TTC549 (cell line): Measurements from ENCODE around the gene SLC8A1.
"Not testable (repeated sequence)": the region's sequence is repeated elsewhere in the genome, so short reads cannot be mapped to it uniquely, and the experiment has no call there.

Experiments used
- FAIRE-seq: peaks from 2 replicates; lab custom pipeline; 2012; peaks lifted over from hg19 to GRCh38; lab: Jason Lieb, UNC

Gene SLC8A1

DNA sequence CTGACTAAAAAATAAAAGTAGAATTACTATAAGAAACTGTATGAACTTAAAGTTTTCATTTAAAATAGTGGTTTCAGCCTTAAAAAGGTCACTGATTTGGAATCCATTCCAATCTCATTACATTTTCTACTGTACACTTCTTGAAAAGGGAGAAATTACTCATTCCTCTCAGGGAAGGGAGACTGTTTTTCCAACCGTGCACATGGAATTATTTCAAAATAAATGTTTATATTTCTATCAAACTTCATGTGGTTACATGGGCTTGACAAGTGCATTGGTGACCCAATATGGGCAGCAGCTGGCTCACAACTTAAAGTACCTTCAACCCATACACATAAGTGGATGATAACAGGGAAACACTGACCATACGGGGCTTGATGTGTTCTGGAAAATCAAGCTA lies 348.3 kb downstream of the SLC8A1 start:
- FAIRE-seq = no peak

DNA sequence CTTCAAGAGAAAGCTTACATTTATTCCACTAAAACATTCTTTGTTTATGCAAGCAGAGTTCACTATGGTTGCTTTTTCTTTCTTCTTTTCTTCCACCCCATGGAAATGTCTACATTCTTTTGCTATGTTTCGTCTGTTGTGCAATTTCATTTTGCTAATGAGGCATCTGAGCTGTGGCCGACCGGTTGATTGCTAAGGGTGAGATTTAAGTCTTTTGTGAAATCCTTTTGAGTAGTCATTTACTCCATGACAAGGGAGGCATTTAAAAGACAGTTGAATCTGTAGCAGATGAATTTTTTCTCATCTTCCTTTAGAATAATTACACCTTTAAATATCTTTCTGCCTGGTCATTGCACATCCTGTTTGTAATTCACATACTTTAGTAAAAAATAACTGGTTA lies 348.7 kb downstream of the SLC8A1 start:
- FAIRE-seq = no peak

DNA sequence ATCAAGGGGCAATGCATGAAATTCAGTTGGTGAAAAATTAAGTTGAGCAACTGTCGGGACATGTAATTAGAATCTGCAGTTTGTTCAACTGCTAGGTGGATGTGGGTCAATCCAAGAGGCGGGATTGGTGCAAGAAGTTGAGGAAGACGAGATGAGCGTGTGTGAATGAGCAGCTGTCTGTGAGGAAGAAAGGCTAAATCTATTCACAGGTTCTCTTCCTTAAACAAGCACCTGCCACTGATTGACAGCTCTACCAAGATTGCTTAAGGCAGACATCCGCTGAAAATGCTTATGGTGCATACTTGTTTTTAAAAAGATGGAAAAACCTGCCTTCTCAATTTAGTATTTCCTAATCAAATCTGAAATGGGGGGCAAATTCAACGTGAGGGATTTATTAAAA lies 349.4 kb downstream of the SLC8A1 start:
- no peak for FAIRE-seq

DNA sequence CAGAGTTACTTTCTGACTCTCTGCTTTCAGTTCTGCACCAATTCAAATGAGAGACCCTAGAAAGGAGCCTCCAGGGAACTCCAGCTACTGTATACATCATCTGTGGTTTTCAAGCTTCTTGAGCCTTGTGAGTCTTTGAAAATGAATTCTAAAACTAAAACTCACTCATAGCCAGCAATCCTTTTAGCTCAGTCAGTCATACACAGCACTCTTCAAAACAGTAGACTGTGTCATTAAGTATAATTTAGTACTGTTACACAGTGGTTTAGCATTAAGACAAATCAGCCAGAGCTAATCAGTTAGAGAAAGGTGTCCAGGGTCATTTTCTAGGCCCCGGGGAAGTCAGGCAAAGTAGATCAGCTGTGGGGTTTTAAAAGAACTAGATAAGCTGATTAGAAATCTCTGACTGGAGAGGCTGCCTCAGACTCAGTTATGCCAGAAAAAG lies 350.7 kb downstream of the SLC8A1 start:
- FAIRE-seq = no peak

DNA sequence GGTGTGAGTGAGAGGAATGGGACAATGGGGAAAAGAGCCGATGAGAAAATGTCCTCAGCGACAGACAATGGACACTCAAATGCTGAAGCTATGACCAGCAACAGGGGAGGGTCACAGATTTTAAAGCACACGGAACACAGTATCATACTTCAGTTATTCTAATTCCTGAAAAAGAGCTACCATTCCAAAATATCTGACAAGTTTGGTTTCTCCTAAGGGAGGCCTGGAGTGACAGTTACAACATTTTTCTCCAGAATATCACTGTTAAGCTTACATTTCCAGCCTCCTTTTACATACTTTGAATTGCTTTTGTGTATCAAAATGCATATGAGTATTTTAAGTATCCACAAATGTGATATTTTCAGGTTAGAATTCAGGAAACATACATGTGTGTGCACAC lies 351.2 kb downstream of the SLC8A1 start:
- no peak for FAIRE-seq

DNA sequence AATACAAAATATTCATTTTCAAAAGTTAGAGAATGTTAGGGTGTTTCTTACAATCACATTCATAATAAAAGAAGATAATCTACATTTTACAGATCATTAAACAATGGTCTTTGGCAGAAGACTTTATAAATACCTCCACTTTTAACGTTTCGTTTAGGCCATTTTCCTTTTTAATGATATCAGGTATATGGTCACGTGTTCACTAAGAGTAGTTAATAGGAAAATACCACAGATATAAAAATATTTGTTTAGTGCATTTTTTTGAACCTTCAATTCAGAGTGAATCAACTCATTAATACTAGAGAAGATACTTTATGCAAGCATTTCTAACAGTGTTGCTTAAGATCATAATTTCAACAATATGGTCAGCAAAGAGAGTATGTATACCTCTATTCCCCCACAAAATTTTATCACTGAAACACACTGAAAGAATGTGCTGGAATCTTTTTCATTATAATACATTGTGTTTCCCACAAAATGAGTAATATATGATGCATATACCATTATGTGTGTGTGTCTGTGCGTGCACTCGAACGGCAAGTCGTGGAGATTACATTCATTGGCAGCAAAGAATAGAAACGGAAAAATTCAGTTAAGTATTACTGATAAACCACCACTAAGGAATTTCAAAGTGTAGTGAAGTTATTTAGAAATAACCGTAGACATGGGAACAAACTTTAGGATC lies 353.0 kb downstream of the SLC8A1 start:
- FAIRE-seq = peak; percentile 38

GRCh38 chr2:40097691-40098385 lies 354.1 kb downstream of the SLC8A1 start:
- peak; percentile 39 for FAIRE-seq

DNA sequence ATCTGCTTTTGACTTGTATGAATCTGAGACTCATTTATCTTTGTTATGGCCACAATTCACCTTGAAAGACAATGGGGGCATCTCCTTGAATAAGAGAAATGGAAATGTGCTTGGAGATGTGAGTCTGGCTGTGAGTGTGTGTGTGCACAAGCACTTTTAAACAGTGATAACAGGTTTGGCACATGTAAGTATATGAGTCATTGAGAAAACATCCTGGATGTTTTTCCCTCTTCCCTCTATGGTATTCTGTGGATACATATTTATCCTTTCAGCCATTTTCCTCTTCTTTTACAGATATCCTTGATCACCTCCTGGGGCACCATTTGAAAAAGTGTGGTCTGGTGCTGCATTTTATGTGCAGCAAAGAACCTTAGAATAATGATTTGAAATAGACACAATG lies 355.5 kb downstream of the SLC8A1 start:
- no peak for FAIRE-seq

DNA sequence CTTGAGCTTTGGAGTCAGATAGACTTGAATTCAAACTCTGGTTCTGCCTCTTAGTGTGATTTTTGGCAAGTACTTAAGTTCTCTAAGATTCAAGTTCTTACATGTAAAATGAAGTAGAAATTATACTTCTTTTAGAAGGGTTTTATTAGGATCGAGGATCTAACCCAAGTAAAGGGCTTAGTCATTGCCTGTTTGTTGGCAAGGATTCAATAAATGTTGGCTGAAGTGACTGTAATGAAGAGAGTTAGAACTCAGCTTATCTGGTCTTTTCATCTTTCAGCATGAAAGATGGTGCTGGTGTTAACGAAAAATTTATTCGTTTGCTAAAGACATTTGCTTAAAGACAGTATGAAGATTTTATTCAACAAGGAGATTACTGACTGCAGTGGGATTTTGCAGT lies 356.9 kb downstream of the SLC8A1 start:
- no peak for FAIRE-seq

DNA sequence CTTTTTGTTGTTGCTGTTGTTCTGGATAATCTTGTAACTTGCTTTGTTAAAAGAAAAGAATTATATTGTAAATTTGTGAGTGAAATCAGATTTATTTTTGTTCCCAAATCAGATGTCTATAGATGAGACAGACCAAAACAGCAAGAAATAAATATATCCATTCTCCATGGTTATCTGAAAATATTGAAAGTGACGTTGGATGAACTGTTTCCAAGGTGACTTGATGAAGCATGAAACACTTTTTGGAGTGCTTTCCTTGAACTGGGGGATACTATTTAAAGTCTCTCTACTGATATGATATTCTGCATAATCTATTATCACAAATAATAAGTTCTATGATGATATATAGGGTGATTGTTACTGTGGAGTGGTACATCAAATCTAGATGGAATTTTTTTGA lies 357.4 kb downstream of the SLC8A1 start:
- FAIRE-seq = peak; percentile 7

- no peak for FAIRE-seq
Observed at GRCh38 chr2:40093021-40093675, 358.7 kb downstream of the SLC8A1 start.

- FAIRE-seq = no peak
Observed at GRCh38 chr2:40090044-40090443, 361.8 kb downstream of the SLC8A1 start.

- FAIRE-seq = no peak
Observed at GRCh38 chr2:40087927-40088326, 364.0 kb downstream of the SLC8A1 start.

DNA sequence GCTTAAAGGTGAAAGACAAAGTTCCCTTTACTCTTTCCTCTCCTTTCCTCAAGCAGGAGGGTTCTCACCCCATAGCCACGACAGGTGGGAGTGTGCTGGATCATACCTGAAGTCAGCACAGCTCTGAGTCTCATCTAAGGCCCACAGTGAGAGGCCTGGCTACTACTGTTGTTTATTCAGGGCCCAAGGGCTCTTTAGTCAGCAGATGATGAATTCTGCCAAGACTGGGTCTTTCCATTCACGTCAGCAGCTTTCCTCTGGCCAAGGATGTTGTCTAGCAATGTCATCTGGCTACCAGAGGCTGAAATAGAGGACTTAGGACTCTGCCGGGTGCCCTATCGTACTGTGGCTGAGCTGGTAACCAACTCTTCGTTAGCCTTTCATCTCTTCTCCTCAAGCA lies 364.5 kb downstream of the SLC8A1 start:
- no peak for FAIRE-seq

DNA sequence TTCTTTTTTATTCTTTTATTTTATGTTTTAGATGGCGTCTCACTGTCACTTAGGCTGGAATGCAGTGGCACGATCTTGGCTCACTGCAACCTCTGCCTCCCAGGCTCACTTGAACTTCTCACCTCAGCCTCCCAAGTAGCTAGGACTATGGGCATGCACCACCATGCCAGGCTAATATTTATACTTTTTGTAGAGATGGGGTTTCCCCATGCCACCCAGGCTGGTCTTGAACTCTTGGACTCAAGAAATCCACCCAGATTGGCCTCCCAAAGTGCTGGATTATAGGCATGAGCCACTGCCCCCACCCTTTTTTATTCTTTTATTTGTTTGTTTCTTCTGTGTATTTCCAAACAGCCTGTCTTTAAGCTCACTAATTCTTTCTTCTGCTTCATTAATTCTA lies 366.1 kb downstream of the SLC8A1 start:
- no peak for FAIRE-seq

DNA sequence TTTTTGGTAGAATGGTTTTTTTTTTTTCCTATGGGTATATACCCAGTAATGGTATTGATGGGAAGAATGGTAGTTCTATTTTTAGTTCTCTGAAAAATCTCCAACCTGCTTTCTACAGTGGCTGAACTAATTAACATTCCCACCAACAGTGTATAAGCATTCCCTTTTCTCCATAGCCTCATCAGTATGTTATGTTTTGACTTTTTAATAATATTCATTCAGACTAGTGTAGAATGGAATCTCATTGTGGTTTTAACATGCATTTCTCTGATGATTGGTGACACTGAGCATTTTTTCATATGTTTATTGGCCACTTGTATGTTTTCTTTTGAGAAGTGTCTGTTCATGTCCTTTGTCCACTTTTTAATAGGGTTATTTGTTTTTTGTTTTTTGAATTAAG lies 378.6 kb downstream of the SLC8A1 start:
- FAIRE-seq = not testable (repeated sequence)

DNA sequence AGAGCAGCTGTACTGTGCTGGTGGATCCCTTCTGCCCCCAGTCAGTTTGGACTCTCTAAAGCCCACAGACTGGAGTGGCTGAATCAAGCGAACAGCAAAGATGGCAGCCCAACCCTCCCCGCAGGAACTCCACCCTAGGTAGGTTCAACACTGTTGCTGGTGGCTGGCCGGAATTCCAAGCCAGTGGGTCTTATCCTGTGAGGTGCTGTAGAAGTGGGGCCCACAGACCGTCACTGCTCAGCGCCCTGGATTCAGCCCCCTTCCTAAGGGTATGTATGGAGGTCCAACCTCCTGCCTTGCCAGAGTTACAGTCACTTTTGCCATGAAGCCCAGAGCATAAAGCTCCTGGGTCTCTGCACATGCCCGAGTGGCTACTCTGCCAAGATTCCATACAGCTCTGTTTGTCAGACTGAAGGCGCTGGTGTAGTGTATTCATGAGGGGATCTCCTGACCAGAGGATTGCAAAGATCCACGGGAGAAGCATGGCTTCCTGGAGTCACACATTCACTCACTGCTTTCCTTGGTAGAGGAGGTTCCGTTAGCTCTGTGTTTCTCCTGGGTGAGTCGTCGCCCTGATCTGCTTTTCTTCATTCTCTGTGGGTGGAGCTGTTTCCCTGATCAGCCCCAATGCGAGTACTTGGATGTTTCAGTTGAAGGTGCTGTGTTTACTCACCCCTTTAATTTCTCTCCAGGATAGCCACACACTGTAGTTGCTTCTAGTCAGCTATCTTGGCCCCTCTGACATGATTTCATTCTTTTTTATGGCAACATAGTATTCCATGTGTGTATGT lies 379.3 kb downstream of the SLC8A1 start:
- FAIRE-seq = no peak

DNA sequence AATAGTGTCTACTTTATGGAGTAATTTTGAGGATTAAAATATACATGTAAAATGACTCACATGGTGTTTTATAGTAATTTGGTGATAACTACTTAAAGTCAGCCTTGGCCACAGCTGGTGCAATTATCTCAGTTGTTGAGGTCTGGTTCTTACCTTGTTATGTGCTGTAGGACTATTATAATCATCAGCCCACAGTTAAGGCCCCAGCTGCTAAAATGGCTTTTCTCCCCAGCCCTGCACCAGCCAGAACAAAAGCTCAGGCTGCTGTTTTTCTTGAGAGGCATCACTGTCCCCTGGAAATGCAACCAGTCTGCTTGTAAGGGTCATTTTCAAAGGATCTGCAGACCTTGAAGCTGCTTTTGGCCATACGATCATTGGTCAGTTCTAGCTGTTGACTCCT lies 389.5 kb downstream of the SLC8A1 start:
- no peak for FAIRE-seq

GRCh38 chr2:40049781-40050180 lies 402.1 kb downstream of the SLC8A1 start:
- FAIRE-seq = no peak

GRCh38 chr2:40048506-40048905 lies 403.4 kb downstream of the SLC8A1 start:
- no peak for FAIRE-seq

DNA sequence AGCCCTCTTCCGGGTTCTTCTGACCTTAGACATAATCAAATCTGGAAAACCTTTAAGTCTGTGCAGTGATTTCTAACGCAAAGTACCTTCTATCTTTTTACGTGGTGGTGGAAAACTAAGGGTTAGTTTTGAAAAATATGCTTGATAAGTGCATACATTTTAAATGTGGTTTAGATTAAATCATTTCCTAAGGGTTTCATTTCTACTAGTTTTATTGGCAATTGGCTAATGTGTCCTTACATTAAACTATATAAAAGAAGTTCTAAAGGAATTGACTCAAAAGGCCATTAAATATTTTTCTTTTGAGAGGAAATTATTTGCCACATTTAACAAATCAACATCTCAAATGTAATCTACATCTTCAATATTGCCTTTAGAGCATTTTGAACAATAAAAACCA lies 404.5 kb downstream of the SLC8A1 start:
- FAIRE-seq = no peak
